Neural progenitor cell (in vitro differentiated cells): ENCODE results near the gene TEAD1. TPM values are rescaled to one million over a fixed set of nuclear protein-coding genes. Genes with fewer than 3 reads are reported as not detected.

Source experiments
- DNase-seq: peaks from one replicate; pipeline ENCODE4 v3.0.0-alpha.2; 2016; ENCODE audit warnings: low spot score
- H2AFZ ChIP-seq: fragments of 200-600 bp; sonication (generic); replicated peaks from 2 replicates; pipeline ENCODE4 v1.6.1; 2016; ENCODE audit warnings: antibody characterized with exemption
- H3F3A ChIP-seq: fragments of 200-600 bp; sonication (generic); 2 replicates; pipeline ENCODE4 v1.6.1; 2016; ENCODE audit warnings: antibody characterized with exemption, low read depth
- H3K27ac ChIP-seq: fragments of 200-600 bp; sonication (generic); 2 replicates; pipeline ENCODE4 v1.5.1; 2016; ENCODE audit warnings: mild to moderate bottlenecking
- H3K27me3 ChIP-seq: fragments of 200-600 bp; sonication (generic); 2 replicates; pipeline ENCODE4 v1.6.1; 2016; ENCODE audit warnings: mild to moderate bottlenecking, moderate library complexity
- H3K36me3 ChIP-seq: fragments of 200-600 bp; sonication (generic); 2 replicates; pipeline ENCODE4 v1.5.1; 2016
- H3K4me1 ChIP-seq: fragments of 200-600 bp; sonication (generic); 2 replicates; pipeline ENCODE4 v1.6.1; 2016; ENCODE audit warnings: mixed run types
- H3K4me2 ChIP-seq: fragments of 200-600 bp; sonication (generic); 2 replicates; pipeline ENCODE4 v1.6.1; 2016
- H3K4me3 ChIP-seq: fragments of 200-600 bp; sonication (generic); 2 replicates; pipeline ENCODE4 v1.5.1; 2016
- H3K79me2 ChIP-seq: fragments of 200-600 bp; sonication (generic); 2 replicates; pipeline ENCODE4 v1.6.1; 2016; ENCODE audit warnings: low read depth
- H3K9ac ChIP-seq: fragments of 200-600 bp; sonication (generic); 2 replicates; pipeline ENCODE4 v1.6.1; 2016
- H3K9me3 ChIP-seq: fragments of 200-600 bp; sonication (generic); 2 replicates; pipeline ENCODE4 v1.5.1; 2016; ENCODE audit warnings: low read depth
- H4K20me1 ChIP-seq: fragments of 200-600 bp; sonication (generic); 2 replicates; pipeline ENCODE4 v1.6.1; 2016; ENCODE audit warnings: low read depth
- H3K27ac Mint-ChIP-seq: 3 replicates; pipeline ENCODE4 v1.8.0; 2021; ENCODE audit warnings: mixed read lengths
- H3K27me3 Mint-ChIP-seq: 2 replicates; pipeline ENCODE4 v1.8.0; 2022; ENCODE audit warnings: low read depth, mild to moderate bottlenecking, inconsistent platforms, moderate library complexity, mixed read lengths; ENCODE audit not compliant: insufficient read depth
- H3K36me3 Mint-ChIP-seq: 3 replicates; pipeline ENCODE4 v1.8.0; 2021; ENCODE audit warnings: mixed read lengths
- H3K4me1 Mint-ChIP-seq: 3 replicates; pipeline ENCODE4 v1.8.0; 2021; ENCODE audit warnings: mixed read lengths
- H3K4me3 Mint-ChIP-seq: 3 replicates; pipeline ENCODE4 v1.8.0; 2021; ENCODE audit warnings: mild to moderate bottlenecking, moderate library complexity, mixed read lengths
- H3K9me3 Mint-ChIP-seq: 3 replicates; pipeline ENCODE4 v1.8.0; 2020; ENCODE audit warnings: mixed read lengths
- CTCF ChIP-seq: fragments of 200-600 bp; sonication (generic); IDR thresholded peaks from 2 replicates; pipeline ENCODE4 v1.5.1; 2017; ENCODE audit warnings: antibody characterized with exemption, mild to moderate bottlenecking
- EZH2 ChIP-seq: fragments of 200-600 bp; sonication (generic); IDR thresholded peaks from 2 replicates; pipeline ENCODE4 v1.6.1; 2017; ENCODE audit warnings: antibody characterized with exemption, mild to moderate bottlenecking, moderate library complexity
- EZH2phosphoT487 ChIP-seq: fragments of 200-600 bp; sonication (generic); IDR thresholded peaks from 2 replicates; pipeline ENCODE4 v1.6.1; 2017; ENCODE audit warnings: antibody characterized with exemption
- total RNA-seq: library from RNA; depleted of rRNA; stranded (reverse); fragments of >200 nt; gene quantifications from 2 replicates; pipeline ENCODE4 v1.2.3, GENCODE V29; 2015; ENCODE audit warnings: low replicate concordance

TEAD1 gene
- total RNA-seq, 1 donor from 2014 or later, result 98.3 TPM

GRCh38 chr11:12682288-12682687 lies 8.1 kb downstream of the TEAD1 start:
- TF ChIP-seq CTCF (no peak), EZH2phosphoT487 (no peak), EZH2 (no peak)
- no peak for DNase-seq
- Histone ChIP-seq H3K9ac (no peak overlapping the region), H3K36me3 (no peaks in the 10 kb centered on the region), H3K4me1 (peaks cover 94% of the 10 kb centered on the region), H3F3A (peaks cover 31% of the 10 kb centered on the region), H3K4me2 (peak overlapping the region; percentile 84), H4K20me1 (peaks cover 98% of the 10 kb centered on the region), H3K9me3 (no peaks in the 10 kb centered on the region), H3K4me3 (no peak overlapping the region), H3K27ac (no peak overlapping the region), H2AFZ (no peak overlapping the region), H3K27me3 (no peaks in the 10 kb centered on the region), H3K79me2 (peaks cover 97% of the 10 kb centered on the region)
- peaks cover 31% of the 10 kb centered on the region for H3K36me3 Mint-ChIP-seq
- H3K9me3 Mint-ChIP-seq, result no peaks in the 10 kb centered on the region
- H3K4me1 Mint-ChIP-seq, result peaks cover 85% of the 10 kb centered on the region
- peaks cover 2% of the 10 kb centered on the region for H3K27me3 Mint-ChIP-seq
- H3K4me3 Mint-ChIP-seq, result no peak overlapping the region
- H3K27ac Mint-ChIP-seq, result no peak overlapping the region

- no peak for DNase-seq
- peaks cover 31% of the 10 kb centered on the region for H3F3A ChIP-seq
- no peak overlapping the region for H3K4me3 ChIP-seq
- peaks cover 98% of the 10 kb centered on the region for H4K20me1 ChIP-seq
- H3K27ac ChIP-seq, result no peak overlapping the region
- H3K27ac Mint-ChIP-seq, result peak overlapping the region; percentile 42
- no peaks in the 10 kb centered on the region for H3K9me3 ChIP-seq
- H3K27me3 ChIP-seq, result no peaks in the 10 kb centered on the region
- TF ChIP-seq EZH2, result no peak
- no peak for TF ChIP-seq EZH2phosphoT487
- no peak for TF ChIP-seq CTCF
- peaks cover 31% of the 10 kb centered on the region for H3K36me3 Mint-ChIP-seq
- no peaks in the 10 kb centered on the region for H3K36me3 ChIP-seq
- no peak overlapping the region for H3K9ac ChIP-seq
- H3K9me3 Mint-ChIP-seq, result no peaks in the 10 kb centered on the region
- peaks cover 97% of the 10 kb centered on the region for H3K79me2 ChIP-seq
- H3K27me3 Mint-ChIP-seq, result peaks cover 2% of the 10 kb centered on the region
- no peak overlapping the region for H2AFZ ChIP-seq
- peaks cover 91% of the 10 kb centered on the region for H3K4me1 ChIP-seq
- peaks cover 85% of the 10 kb centered on the region for H3K4me1 Mint-ChIP-seq
- H3K4me3 Mint-ChIP-seq, result peak overlapping the region; percentile 37
- peak overlapping the region; percentile 84 for H3K4me2 ChIP-seq
Measured at GRCh38 chr11:12682737-12683500, 8.7 kb downstream of the TEAD1 start.

GRCh38 chr11:12683874-12684273 lies 9.7 kb downstream of the TEAD1 start:
- H2AFZ ChIP-seq, result no peak overlapping the region
- peaks cover 97% of the 10 kb centered on the region for H3K79me2 ChIP-seq
- H4K20me1 ChIP-seq, result peaks cover 98% of the 10 kb centered on the region
- H3K27me3 ChIP-seq, result no peaks in the 10 kb centered on the region
- H3K4me1 ChIP-seq, result peaks cover 89% of the 10 kb centered on the region
- H3K36me3 ChIP-seq, result no peaks in the 10 kb centered on the region
- no peak for TF ChIP-seq EZH2
- no peak for TF ChIP-seq EZH2phosphoT487
- TF ChIP-seq CTCF, result no peak
- Mint-ChIP-seq H3K9me3 (no peaks in the 10 kb centered on the region), H3K27ac (no peak overlapping the region), H3K36me3 (peaks cover 33% of the 10 kb centered on the region), H3K4me1 (peaks cover 84% of the 10 kb centered on the region), H3K4me3 (no peak overlapping the region), H3K27me3 (peaks cover 3% of the 10 kb centered on the region)
- H3K4me3 ChIP-seq, result no peak overlapping the region
- H3K9me3 ChIP-seq, result no peaks in the 10 kb centered on the region
- no peak overlapping the region for H3K9ac ChIP-seq
- DNase-seq, result no peak
- H3K27ac ChIP-seq, result no peak overlapping the region
- H3F3A ChIP-seq, result peaks cover 31% of the 10 kb centered on the region
- H3K4me2 ChIP-seq, result peak overlapping the region; percentile 36
